Naive thymus-derived CD8-positive, alpha-beta T cell (primary cell): Measurements from ENCODE around the gene ATP5F1A. TPM values are rescaled to one million over a fixed set of nuclear protein-coding genes. Genes with fewer than 3 reads are reported as not detected.

ENCODE experiments used
- ATAC-seq, 2 donors: fragments of 150-1000 bp; cut with Tn5 transposase in 1 of 2; sonication (Bioruptor Pico), chemical (Tn5 transposase) in 1 of 2; 1 replicate in 1 of 2; 2 replicates in 1 of 2; pipeline ENCODE4 v1.10.0; 2021; ENCODE audit warnings: mild to moderate bottlenecking in 2 of 2, moderate library complexity in 2 of 2
- POLR2A ChIA-PET: fragments of 350-600 bp; sonication (Branson Sonifier 250); formaldehyde crosslinking; loops from one replicate; lab custom pipeline; 2021; ENCODE audit warnings: antibody characterized with exemption; lab: Charles Lee
- DNase-seq, 10 donors: peaks; one replicate each; pipeline versions ENCODE4 v3.0.0 to v3.0.0-alpha.2; 2020 to 2022
- H3K27ac Mint-ChIP-seq, 10 donors: one replicate each; pipeline ENCODE4 v1.8.0; 2020 to 2022; ENCODE audit warnings: mild to moderate bottlenecking in 10 of 10, mixed read lengths in 10 of 10, moderate library complexity in 4 of 10, inconsistent platforms in 1 of 10
- H3K27me3 Mint-ChIP-seq, 5 donors: one replicate each; pipeline ENCODE4 v1.8.0; 2021 to 2022; ENCODE audit warnings: mixed read lengths in 5 of 5
- H3K36me3 Mint-ChIP-seq, 3 donors: one replicate each; pipeline ENCODE4 v1.8.0; 2020 to 2022; ENCODE audit warnings: mixed read lengths in 3 of 3, mild to moderate bottlenecking in 2 of 3, inconsistent platforms in 1 of 3
- H3K4me1 Mint-ChIP-seq, 4 donors: one replicate each; pipeline ENCODE4 v1.8.0; 2021 to 2022; ENCODE audit warnings: mixed read lengths in 4 of 4
- H3K4me3 Mint-ChIP-seq, 10 donors: one replicate each; pipeline ENCODE4 v1.8.0; 2020 to 2022; ENCODE audit warnings: mild to moderate bottlenecking in 10 of 10, mixed read lengths in 10 of 10, moderate library complexity in 6 of 10, inconsistent platforms in 1 of 10
- H3K9me3 Mint-ChIP-seq, 9 donors: one replicate each; pipeline ENCODE4 v1.8.0; 2020 to 2022; ENCODE audit warnings: mixed read lengths in 9 of 9, mild to moderate bottlenecking in 3 of 9, inconsistent platforms in 1 of 9, moderate library complexity in 1 of 9
- polyA plus RNA-seq, 3 donors: library from polyadenylated mRNA; unstranded; fragments of 300-500 nt; fragmentation: Illumina TruSeq; gene quantifications; one replicate each; pipeline ENCODE4 v1.2.3, GENCODE V29; 2021
- total RNA-seq, 8 experiments: library from RNA in 2 of 8; stranded (reverse) in 2 of 8; gene quantifications; one replicate each; pipeline ENCODE4 v1.2.3 and lab custom pipeline; 2021 to 2026

ATP5F1A gene
- total and polyA plus RNA-seq, 5 experiments from 2014 or later = 277 to 502 (median 496) TPM

GRCh38 chr18:46072959-46073358 lies 25.1 kb downstream of the ATP5F1A start:
- peak overlapping the region in 6 of 10 donors; percentile 8 to 88 (median 47) for H3K27ac Mint-ChIP-seq
- POLR2A ChIA-PET = interaction anchor here (0.6 to 1.6 kb wide), 5 partner anchors 12 to 445 kb away, joined by 3 to 5 read pairs (median 3); no protein-coding TSS in a partner anchor

GRCh38 chr18:46072376-46072867 lies 25.7 kb downstream of the ATP5F1A start:
- no peak for DNase-seq
- Mint-ChIP-seq H3K36me3 (peaks cover 0 to 4% (median 3%) of the 10 kb centered on the region in 3 donors), H3K27ac (peak overlapping the region in 8 of 10 donors; percentile 25 to 88 (median 44)), H3K9me3 (no peaks in the 10 kb centered on the region), H3K4me1 (peaks cover 10 to 48% (median 43%) of the 10 kb centered on the region in 4 donors), H3K27me3 (no peaks in the 10 kb centered on the region), H3K4me3 (peak overlapping the region; percentile 73 to 91 (median 84))
- POLR2A ChIA-PET = interaction anchor here (0.6 to 1.6 kb wide), 6 partner anchors 26 to 445 kb away, joined by 3 to 5 read pairs (median 3); no protein-coding TSS in a partner anchor
- ATAC-seq = no peak

More at GRCh38 chr18:46072959-46073358, 25.1 kb downstream of the ATP5F1A start:
- peak overlapping the region; percentile 73 to 91 (median 84) for H3K4me3 Mint-ChIP-seq
- H3K9me3 Mint-ChIP-seq = no peaks in the 10 kb centered on the region
- H3K4me1 Mint-ChIP-seq = peaks cover 10 to 48% (median 43%) of the 10 kb centered on the region in 4 donors
- ATAC-seq (no peak), DNase-seq (no peak)
- H3K36me3 Mint-ChIP-seq = peaks cover 0 to 6% (median 0%) of the 10 kb centered on the region in 3 donors
- H3K27me3 Mint-ChIP-seq = no peaks in the 10 kb centered on the region

DNA sequence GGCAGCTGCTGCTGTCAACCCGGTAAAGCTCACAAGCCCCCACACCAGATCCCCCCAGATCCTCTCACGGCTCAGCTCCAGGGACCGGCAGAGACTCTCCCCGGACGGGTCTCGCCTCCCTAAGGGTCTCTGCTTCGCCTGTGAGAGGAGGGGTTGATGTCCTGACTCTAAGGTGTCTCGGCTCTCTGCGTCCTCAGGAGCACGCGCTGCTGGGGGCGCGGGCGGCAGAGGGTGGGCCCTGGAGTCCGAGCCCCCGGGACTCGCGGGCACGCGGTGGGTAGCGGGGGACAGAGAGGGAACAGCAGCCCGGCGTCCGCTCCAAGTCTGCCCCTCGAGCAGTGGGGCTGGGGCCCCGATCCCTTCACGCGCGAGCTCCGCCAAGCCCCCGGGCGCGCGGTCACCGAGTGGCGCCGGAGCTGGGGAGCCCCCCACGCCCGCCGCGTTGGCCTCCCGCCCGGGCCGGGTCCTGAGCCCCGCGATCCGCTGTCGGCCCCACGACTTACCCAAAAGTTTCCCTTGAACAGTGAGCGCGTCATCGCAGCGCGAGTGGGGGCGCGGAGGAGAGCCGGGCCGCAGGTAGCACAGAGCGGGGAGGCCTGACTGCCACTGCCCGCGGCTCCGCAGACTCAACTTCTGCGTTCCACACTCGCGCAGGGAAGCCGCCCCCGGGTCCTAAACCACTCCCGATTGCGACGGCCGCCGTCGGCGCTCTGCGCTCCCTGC lies 26.3 kb downstream of the ATP5F1A start, which contains the start of gene PSTPIP2:
Gene PSTPIP2, minus strand, starts transcription at position 608 of the 723 bp plus-strand sequence. Its CDS starts 72 bp downstream, at position 536.
- H3K4me1 Mint-ChIP-seq = peaks cover 10 to 48% (median 44%) of the 10 kb centered on the region in 4 donors
- no peaks in the 10 kb centered on the region for H3K27me3 Mint-ChIP-seq
- DNase-seq (peak; percentile 43 to 77 (median 56)), ATAC-seq (peak; percentile 79 to 83)
- POLR2A ChIA-PET = interaction anchor here (0.7 to 1.7 kb wide), 8 partner anchors 10 to 406 kb away, joined by 3 to 6 read pairs (median 3); no protein-coding TSS in a partner anchor
- peak within 1 kb of the TSS; percentile 25 to 88 (median 63) for H3K27ac Mint-ChIP-seq
- H3K9me3 Mint-ChIP-seq = no peaks in the 10 kb centered on the region
- H3K4me3 Mint-ChIP-seq = peak within 1 kb of the TSS; percentile 80 to 91 (median 84)
- H3K36me3 Mint-ChIP-seq = peaks cover 0 to 4% (median 0%) of the 10 kb centered on the region in 3 donors

- Mint-ChIP-seq H3K36me3 (peaks cover 0 to 4% (median 0%) of the 10 kb centered on the region in 3 donors), H3K27ac (peak overlapping the region in 9 of 10 donors; percentile 16 to 80 (median 54)), H3K27me3 (no peaks in the 10 kb centered on the region), H3K4me3 (peak overlapping the region; percentile 53 to 89 (median 80)), H3K9me3 (no peaks in the 10 kb centered on the region), H3K4me1 (peaks cover 10 to 48% (median 46%) of the 10 kb centered on the region in 4 donors)
- ATAC-seq = peak; percentile 16 to 22
- POLR2A ChIA-PET = interaction anchor here (0.7 to 1.7 kb wide), 8 partner anchors 9 to 95 kb away, joined by 3 to 6 read pairs (median 3); no protein-coding TSS in a partner anchor
- peak in 4 of 10 donors; percentile 9 to 65 (median 12) for DNase-seq
These were observed 27.1 kb downstream of the ATP5F1A start for GRCh38 chr18:46070815-46071652.

DNA sequence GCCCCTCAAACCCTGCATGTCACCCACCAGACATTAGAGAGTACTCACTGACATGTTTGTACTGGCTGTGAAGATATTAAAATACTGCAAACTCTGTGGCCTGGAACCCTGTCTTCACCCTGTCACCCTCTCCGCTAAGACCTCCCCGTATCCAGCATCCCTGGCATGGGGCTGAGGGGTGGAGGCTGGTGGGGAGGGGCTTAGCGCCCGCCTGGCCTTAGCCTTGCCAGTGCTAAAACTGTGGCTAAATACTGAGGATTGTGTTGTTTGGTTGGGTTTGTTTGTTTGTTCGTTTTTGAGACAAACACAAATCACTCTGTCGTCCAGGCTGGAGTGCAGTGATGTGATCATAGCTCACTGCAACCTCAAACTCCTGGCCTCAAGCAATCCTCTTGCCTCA lies 27.9 kb downstream of the ATP5F1A start:
- H3K36me3 Mint-ChIP-seq = peaks cover 0 to 4% (median 0%) of the 10 kb centered on the region in 3 donors
- DNase-seq (no peak), ATAC-seq (no peak)
- H3K27me3 Mint-ChIP-seq = no peaks in the 10 kb centered on the region
- peak overlapping the region in 8 of 10 donors; percentile 65 to 89 (median 80) for H3K4me3 Mint-ChIP-seq
- POLR2A ChIA-PET = interaction anchor here (1.7 kb wide), 1 partner anchor 35 kb away, joined by 6 read pairs; no protein-coding TSS in a partner anchor
- peaks cover 10 to 48% (median 46%) of the 10 kb centered on the region in 4 donors for H3K4me1 Mint-ChIP-seq
- H3K27ac Mint-ChIP-seq = peak overlapping the region in 4 of 10 donors; percentile 16 to 75 (median 63)
- no peaks in the 10 kb centered on the region for H3K9me3 Mint-ChIP-seq

- H3K4me3 Mint-ChIP-seq = peak overlapping the region in 4 of 10 donors; percentile 4 to 82 (median 25)
- POLR2A ChIA-PET = interaction anchor here (0.6 kb wide), 1 partner anchor 17 kb away, joined by 3 read pairs; no protein-coding TSS in a partner anchor
- H3K9me3 Mint-ChIP-seq = no peaks in the 10 kb centered on the region
- H3K36me3 Mint-ChIP-seq = peaks cover 0 to 4% (median 0%) of the 10 kb centered on the region in 3 donors
- DNase-seq (no peak), ATAC-seq (no peak)
- H3K27me3 Mint-ChIP-seq = no peaks in the 10 kb centered on the region
- peaks cover 10 to 49% (median 46%) of the 10 kb centered on the region in 4 donors for H3K4me1 Mint-ChIP-seq
- H3K27ac Mint-ChIP-seq = peak overlapping the region in 6 of 10 donors; percentile 1 to 42 (median 18)
These were observed 28.6 kb downstream of the ATP5F1A start for GRCh38 chr18:46069524-46069923.

GRCh38 chr18:46068763-46069162 lies 29.3 kb downstream of the ATP5F1A start:
- peaks cover 12 to 50% (median 42%) of the 10 kb centered on the region in 4 donors for H3K4me1 Mint-ChIP-seq
- POLR2A ChIA-PET = no interaction called here
- DNase-seq (no peak), ATAC-seq (no peak)
- H3K4me3 Mint-ChIP-seq = peak overlapping the region in 1 of 10 donors; percentile 3
- peaks cover 0 to 4% (median 0%) of the 10 kb centered on the region in 3 donors for H3K36me3 Mint-ChIP-seq
- peak overlapping the region in 3 of 10 donors; percentile 25 to 62 (median 60) for H3K27ac Mint-ChIP-seq
- H3K9me3 Mint-ChIP-seq = no peaks in the 10 kb centered on the region
- H3K27me3 Mint-ChIP-seq = no peaks in the 10 kb centered on the region

DNA sequence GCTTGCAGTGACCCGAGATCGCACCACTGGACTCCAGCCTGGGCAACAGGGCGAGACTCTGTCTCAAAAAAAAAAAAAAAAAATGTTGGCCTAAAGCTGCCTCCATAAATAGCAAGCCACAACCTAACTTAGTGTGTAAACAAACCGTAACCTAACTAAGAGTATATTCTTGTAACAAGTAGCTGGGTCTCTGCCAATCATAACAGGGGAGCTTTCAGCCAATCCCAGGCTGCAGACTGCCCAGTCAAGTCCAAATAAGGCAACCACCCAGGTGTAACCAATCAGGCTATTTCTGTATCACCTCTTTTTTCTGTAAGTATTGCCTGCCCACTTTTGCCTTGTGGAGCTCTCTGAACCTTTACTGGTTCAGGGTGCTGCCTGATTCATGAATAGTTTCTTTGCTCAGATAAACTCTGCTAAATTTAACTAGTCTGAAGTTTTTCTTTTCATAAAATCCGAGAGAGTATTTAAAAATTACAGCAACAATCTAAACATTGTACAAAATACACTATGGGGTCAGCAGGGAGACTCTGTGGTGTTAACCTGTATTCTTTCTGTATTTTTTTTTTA lies 30.6 kb downstream of the ATP5F1A start:
- no peak for DNase-seq
- peaks cover 9 to 41% (median 33%) of the 10 kb centered on the region in 4 donors for H3K4me1 Mint-ChIP-seq
- peaks cover 0 to 4% (median 0%) of the 10 kb centered on the region in 3 donors for H3K36me3 Mint-ChIP-seq
- no peak overlapping the region for H3K4me3 Mint-ChIP-seq
- H3K27me3 Mint-ChIP-seq = no peaks in the 10 kb centered on the region
- ATAC-seq = no peak
- H3K27ac Mint-ChIP-seq = no peak overlapping the region
- POLR2A ChIA-PET = interaction anchor here (0.7 kb wide), 2 partner anchors 105 to 141 kb away, joined by 3 to 5 read pairs; no protein-coding TSS in a partner anchor
- H3K9me3 Mint-ChIP-seq = no peaks in the 10 kb centered on the region

GRCh38 chr18:46062781-46063180 lies 35.3 kb downstream of the ATP5F1A start:
- Mint-ChIP-seq H3K36me3 (peaks cover 0 to 4% (median 0%) of the 10 kb centered on the region in 3 donors), H3K4me1 (peaks cover 0 to 19% (median 8%) of the 10 kb centered on the region in 4 donors), H3K27me3 (no peaks in the 10 kb centered on the region), H3K4me3 (no peak overlapping the region), H3K9me3 (no peaks in the 10 kb centered on the region), H3K27ac (no peak overlapping the region)
- POLR2A ChIA-PET = interaction anchor here (2.0 kb wide), 1 partner anchor 9 kb away, joined by 6 read pairs; no protein-coding TSS in a partner anchor
- ATAC-seq (no peak), DNase-seq (no peak)

DNA sequence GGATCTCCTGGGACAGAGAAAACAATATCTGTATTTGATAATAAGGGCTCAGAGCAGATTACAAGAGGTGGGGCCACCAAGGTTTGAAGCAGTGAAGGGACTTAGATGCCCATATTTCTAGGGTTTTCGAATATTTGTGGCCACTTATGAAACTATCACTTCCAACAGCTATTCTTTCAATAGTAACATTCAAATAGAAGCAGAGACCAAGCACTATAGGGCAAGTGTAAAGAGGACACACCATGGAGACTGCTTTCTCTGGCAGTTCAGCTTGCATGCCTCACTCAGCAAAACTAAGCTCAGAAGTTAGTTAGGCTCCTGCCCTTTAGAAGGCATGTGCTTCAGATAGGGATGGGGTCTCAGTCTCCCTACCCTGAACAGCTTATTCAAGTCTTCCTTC lies 36.3 kb downstream of the ATP5F1A start:
- no peaks in the 10 kb centered on the region for H3K27me3 Mint-ChIP-seq
- DNase-seq (no peak), ATAC-seq (no peak)
- H3K27ac Mint-ChIP-seq = peak overlapping the region in 2 of 10 donors; percentile 0 to 86
- peaks cover 0 to 17% (median 7%) of the 10 kb centered on the region in 4 donors for H3K4me1 Mint-ChIP-seq
- POLR2A ChIA-PET = interaction anchor here (1.1 to 2.0 kb wide), 2 partner anchors 10 to 12 kb away, joined by 3 to 6 read pairs; no protein-coding TSS in a partner anchor
- H3K4me3 Mint-ChIP-seq = no peak overlapping the region
- no peaks in the 10 kb centered on the region for H3K9me3 Mint-ChIP-seq
- H3K36me3 Mint-ChIP-seq = no peaks in the 10 kb centered on the region

DNA sequence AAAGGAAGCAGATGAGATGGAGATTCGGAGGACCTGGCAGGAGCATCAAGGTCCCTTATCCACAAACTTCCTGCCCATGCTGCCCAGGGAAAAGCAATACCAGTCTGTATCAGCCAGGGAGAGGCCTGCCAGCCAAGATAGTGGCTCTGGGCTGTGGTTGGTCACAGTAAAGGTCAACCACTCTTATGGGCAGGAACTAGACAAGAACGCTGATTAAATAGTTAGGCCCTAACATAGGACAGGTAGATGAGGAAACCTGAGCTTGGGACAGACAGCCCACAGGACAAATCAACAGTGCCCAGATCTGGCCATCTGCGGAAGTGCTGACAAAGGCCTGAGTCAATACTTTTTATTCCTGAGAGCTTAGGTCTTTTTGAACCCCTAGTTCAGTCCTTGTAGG lies 36.7 kb downstream of the ATP5F1A start:
- Mint-ChIP-seq H3K27ac (peak overlapping the region in 1 of 10 donors; percentile 0), H3K27me3 (no peaks in the 10 kb centered on the region), H3K9me3 (no peaks in the 10 kb centered on the region), H3K36me3 (no peaks in the 10 kb centered on the region), H3K4me1 (peaks cover under 1 to 19% (median 8%) of the 10 kb centered on the region in 4 donors), H3K4me3 (no peak overlapping the region)
- ATAC-seq = no peak
- POLR2A ChIA-PET = interaction anchor here (1.1 to 2.0 kb wide), 2 partner anchors 10 to 12 kb away, joined by 3 to 6 read pairs; no protein-coding TSS in a partner anchor
- DNase-seq = no peak
